Motor neuron (in vitro differentiated cells): Measurements from ENCODE around the gene UBTD1. TPM values are rescaled to one million over a fixed set of nuclear protein-coding genes. Genes with fewer than 3 reads are reported as not detected.
A peak's percentile ranks its signal among the peaks of the same experiment; 100 is the strongest.

Experiments
- ATAC-seq, 8 experiments: fragments of 200-7000 bp; cut with Tn5 transposase; replicated peaks in 6 of 8; 2 replicates each; pipeline ENCODE4 v1.8.0; 2021; ENCODE audit warnings: mild to moderate bottlenecking in 8 of 8, moderate library complexity in 8 of 8
- H3K27ac ChIP-seq, 2 donors: fragments of 250-450 bp; sonication (Bioruptor Pico); 2 replicates each; pipeline ENCODE4 v1.9.0; 2021; ENCODE audit warnings: antibody characterized with exemption in 2 of 2, mild to moderate bottlenecking in 2 of 2, moderate library complexity in 1 of 2
- H3K4me1 ChIP-seq, 2 donors: fragments of 250-450 bp; sonication (Bioruptor Pico); replicated peaks in 1 of 2; 2 replicates each; pipeline ENCODE4 v1.6.1; 2021; ENCODE audit warnings: antibody characterized with exemption in 2 of 2, mild to moderate bottlenecking in 2 of 2, moderate library complexity in 1 of 2
- H3K4me3 ChIP-seq, 5 donors: fragments of 250-450 bp; sonication (Bioruptor Pico); 2 replicates each; pipeline ENCODE4 v1.9.0; 2021; ENCODE audit warnings: antibody characterized with exemption in 5 of 5, mild to moderate bottlenecking in 5 of 5, moderate library complexity in 4 of 5
- WGBS, 10 experiments: fragments of 450-650 bp; shearing (Covaris generic); methylation state at CpG; one replicate each; pipeline ENCODE4 v1.0.0; 2022; 5-methylcytosine and 5-hydroxymethylcytosine counted together
- in situ Hi-C, 9 experiments: fragments of 400-800 bp; cut with MboI; loops; one replicate each; pipeline ENCODE4 v1.15.0; 2021; ENCODE audit warnings: low sequenced_read_pairs in 9 of 9, low pct_unique_long_range_greater_than_20kb in 2 of 9; ENCODE audit not compliant: unreplicated experiment in 9 of 9
- total RNA-seq, 8 experiments: library from RNA; unstranded; fragments of 300-600 nt; gene quantifications; 2 replicates each; pipeline versions ENCODE4 v1.2.3 to v1.2.4, GENCODE V29; 2022

The UBTD1 gene
- total RNA-seq, 8 experiments from 2014 or later = 2.9 to 16.7 (median 6.9) TPM

DNA sequence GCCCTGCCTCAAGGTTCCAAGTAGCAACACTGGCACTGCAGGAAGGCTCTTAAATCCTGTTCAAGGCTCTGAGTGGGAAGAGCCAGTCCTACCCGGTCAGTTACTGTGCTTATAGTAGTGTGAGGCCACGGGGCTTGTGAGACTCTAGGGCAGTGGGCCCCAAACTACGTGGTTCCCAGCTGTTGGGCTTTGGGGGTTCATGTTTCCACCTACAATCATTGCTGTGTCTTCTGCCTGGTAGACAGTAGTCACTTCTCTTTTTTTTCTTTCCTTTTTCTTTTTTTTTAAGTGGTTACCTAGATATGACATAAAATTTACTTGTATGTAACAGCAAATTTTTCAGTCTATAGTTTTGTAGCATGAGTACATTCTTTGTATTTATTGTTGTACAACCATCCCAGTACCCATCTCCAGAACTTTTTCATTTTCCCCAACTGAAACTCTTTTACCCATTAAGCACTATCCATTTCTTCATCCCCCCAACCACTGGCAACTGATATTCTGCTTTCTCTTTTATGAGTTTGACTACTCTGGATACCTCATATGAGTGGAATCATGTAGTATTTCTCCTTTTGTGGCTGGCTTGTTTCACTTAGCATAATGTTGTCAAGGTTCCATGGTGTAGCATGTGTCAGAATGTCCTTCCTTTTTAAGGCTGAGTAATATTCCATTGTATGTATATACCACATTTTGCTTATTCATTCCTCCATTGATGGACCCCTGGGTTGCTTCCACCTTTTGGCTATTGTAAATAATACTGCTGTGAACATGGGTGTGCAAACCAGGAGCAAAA is 7.7 kb downstream of the UBTD1 start:
- no peak overlapping the region for H3K27ac ChIP-seq
- no peak for ATAC-seq

GRCh38 chr10:97508342-97508741 is 9.6 kb downstream of the UBTD1 start:
- 0 to 50% (median 17%) methylated on average over 1 of the region's 1 CpG; no CpG with 5 or more reads in 5 of the 10 experiments for WGBS, 10 experiments
- Histone ChIP-seq H3K4me1 (no peaks in the 10 kb centered on the region), H3K27ac (no peak overlapping the region), H3K4me3 (no peak overlapping the region)
- in situ Hi-C loops = no loop called here
- ATAC-seq = peak in 2 of 8 experiments; percentile 22 to 79

More for the DNA sequence above, 7.7 kb downstream of the UBTD1 start:
- H3K4me1 ChIP-seq = no peaks in the 10 kb centered on the region
- WGBS, 10 experiments = 69 to 100% (median 90%) methylated on average over 1 to 2 of the region's 3 CpGs; no CpG with 5 or more reads in 6 of the 10 experiments
- H3K4me3 ChIP-seq = no peak overlapping the region
- in situ Hi-C loops = no loop called here

DNA sequence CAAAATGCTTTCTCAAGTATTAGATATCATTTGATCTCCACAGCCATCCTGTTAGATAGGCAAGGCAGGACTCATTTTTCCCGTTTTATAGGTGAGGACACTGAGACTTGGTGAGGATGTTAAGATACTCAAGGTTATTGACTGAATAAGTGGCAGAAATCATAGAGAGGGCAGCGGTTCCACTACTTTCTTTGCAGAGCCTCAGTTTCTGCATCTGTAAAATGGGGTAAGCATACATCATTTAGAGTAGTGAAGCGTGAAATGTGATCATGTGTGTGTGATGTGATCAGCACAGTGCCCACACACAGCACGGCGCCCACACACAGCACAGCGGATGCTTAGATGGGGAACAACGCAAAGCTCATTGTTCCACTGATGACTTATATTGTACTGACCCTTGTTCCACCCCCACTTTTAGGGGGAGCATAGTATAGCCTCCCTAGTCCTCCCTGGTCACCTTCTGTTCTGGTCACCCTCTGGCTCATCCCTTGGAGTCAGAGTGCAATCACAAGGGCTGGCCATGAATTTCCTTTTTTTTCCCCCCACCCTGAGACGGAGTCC is 10.5 kb downstream of the UBTD1 start:
- 80 to 100% (median 88%) methylated on average over 1 to 7 of the region's 8 CpGs for WGBS, 10 experiments
- in situ Hi-C loops = no loop called here
- no peak for ATAC-seq
- Histone ChIP-seq H3K4me3 (no peak overlapping the region), H3K27ac (no peak overlapping the region), H3K4me1 (peaks cover 0 to under 1% of the 10 kb centered on the region in 2 donors)

DNA sequence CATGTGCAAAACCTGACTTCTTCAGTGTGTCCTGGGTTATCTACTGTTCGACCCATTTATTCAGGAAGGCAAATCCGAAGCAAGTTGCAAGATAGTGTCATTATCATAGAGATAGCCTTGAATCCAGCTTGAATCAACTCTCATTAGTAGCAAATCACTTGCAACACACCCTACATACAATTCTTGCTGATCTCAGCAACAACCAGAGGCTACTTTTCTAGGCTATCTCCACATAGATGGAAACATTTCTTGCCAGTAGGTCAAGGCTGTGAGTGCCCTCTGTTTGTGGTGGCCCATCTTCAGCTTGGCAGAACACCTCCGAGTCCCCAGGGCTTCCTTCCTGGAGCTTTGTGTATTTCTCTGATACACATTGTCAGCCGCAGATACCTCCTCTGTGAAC is 12.0 kb downstream of the UBTD1 start:
- H3K4me1 ChIP-seq = peaks cover 13 to 15% of the 10 kb centered on the region in 2 donors
- no peak overlapping the region for H3K4me3 ChIP-seq
- ATAC-seq = no peak
- 75 to 100% (median 90%) methylated on average over 1 to 3 of the region's 4 CpGs; no CpG with 5 or more reads in 3 of the 10 experiments for WGBS, 10 experiments
- in situ Hi-C loops = no loop called here
- H3K27ac ChIP-seq = no peak overlapping the region

DNA sequence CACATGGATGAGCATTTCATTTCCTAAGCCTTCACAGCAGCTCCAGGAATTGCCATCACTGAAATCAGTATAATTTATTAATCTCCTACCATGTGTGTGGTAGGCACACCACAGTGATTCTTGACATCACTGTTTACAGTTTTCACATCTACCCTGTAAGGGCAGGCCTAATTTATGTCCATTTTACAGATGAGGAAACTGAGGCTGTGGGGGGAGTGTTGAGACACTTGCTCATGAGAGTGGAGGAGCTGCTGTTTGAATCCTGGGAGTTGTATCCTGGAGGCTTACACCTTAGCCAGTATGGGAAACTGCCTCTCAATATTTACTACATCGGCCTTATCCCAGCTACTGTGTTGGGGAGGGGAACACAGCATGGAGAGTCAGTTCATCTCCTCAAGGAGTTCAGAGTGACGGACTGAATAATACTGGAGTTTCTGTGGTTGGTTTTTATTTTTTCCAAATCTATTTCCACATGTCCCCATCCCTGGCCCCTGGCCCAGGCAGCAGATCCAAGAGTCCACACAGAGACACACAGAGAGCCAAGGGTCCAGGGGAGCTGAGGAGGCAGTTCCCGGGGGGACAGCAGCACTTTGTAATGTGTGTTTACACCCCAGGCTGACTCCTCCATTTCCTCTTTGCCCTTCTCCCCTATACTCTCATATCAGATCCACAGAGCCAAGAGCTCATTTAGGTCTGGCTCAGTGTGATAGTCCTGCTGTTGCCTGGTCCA is 13.2 kb downstream of the UBTD1 start:
- Histone ChIP-seq H3K4me3 (no peak overlapping the region), H3K4me1 (peaks cover 13 to 18% of the 10 kb centered on the region in 2 donors), H3K27ac (no peak overlapping the region)
- ATAC-seq = no peak
- in situ Hi-C loops = no loop called here
- 29 to 100% (median 83%) methylated on average over 1 to 3 of the region's 3 CpGs; no CpG with 5 or more reads in 3 of the 10 experiments for WGBS, 10 experiments

DNA sequence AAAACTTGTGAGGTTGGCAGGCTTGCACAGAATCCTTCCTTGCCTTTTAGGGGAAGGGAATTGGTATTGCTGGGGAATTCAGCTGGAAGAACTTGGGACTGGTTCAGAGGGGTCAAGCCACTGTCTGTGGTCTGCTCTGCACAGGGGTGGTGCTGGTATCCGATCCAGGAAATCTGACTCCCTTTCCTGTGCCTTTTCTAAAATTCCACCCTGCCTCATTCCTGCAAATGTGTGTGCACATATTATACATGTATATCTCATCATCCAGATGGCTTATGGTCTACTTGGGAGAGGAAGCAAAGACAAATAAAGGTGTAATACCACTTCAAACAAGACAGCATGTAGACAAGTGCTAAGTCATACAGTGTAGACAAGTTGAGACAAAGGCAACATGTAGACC is 14.3 kb downstream of the UBTD1 start:
- in situ Hi-C loops = no loop called here
- Histone ChIP-seq H3K27ac (no peak overlapping the region), H3K4me1 (peaks cover 13 to 18% of the 10 kb centered on the region in 2 donors), H3K4me3 (no peak overlapping the region)
- 0 to 100% (median 46%) methylated on average over 1 of the region's 1 CpG; no CpG with 5 or more reads in 6 of the 10 experiments for WGBS, 10 experiments
- ATAC-seq = peak in 3 of 8 experiments; percentile 79 to 88 (median 82)

GRCh38 chr10:97514344-97514743 is 15.6 kb downstream of the UBTD1 start:
- peaks cover 16 to 31% of the 10 kb centered on the region in 2 donors for H3K4me1 ChIP-seq
- ATAC-seq = peak in 5 of 8 experiments; percentile 44 to 80 (median 57)

DNA sequence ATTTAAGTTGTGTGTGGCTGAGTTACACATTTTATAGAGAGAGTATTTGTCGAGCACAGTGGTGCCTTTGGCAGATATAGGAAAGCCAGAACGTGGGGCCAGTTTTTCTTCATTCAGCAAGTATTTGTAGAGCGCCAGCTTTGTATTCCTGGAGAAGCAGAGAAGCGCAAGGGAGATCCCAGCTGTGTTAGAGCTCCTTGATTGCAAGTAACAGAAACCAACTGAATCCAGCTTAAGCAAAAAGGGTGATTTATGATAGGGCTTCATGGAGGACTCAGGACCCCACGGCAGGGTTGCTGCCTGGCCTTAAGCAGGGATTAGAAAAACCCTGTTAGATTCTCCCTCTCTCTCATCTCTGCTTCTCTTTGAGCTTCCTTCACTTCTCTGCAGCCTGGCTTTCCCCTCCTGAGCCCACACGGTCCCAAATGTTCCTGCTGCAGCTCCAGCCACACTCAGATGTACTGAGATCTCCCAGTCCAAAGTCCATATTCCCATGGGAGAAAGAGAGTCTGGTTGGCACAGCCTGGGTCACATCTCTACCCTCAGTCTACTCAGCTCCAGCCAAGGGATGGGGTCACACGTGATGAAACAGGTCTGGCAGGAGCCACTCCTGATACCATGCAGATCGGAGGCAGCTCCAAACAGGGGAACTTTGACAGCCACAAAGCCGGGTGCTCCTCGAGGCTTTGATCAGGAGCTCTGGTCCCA is 16.7 kb downstream of the UBTD1 start:
- in situ Hi-C loops = no loop called here
- Histone ChIP-seq H3K4me3 (no peak overlapping the region), H3K27ac (peak overlapping the region; percentile 5 to 60), H3K4me1 (peaks cover 20 to 36% of the 10 kb centered on the region in 2 donors)
- peak in 5 of 8 experiments; percentile 67 to 85 (median 79) for ATAC-seq
- 0 to 87% (median 56%) methylated on average over 1 to 8 of the region's 10 CpGs; no CpG with 5 or more reads in 2 of the 10 experiments for WGBS, 10 experiments

More at GRCh38 chr10:97514344-97514743, 15.6 kb downstream of the UBTD1 start:
- in situ Hi-C loops = no loop called here
- Histone ChIP-seq H3K27ac (peak overlapping the region in 1 of 2 donors; percentile 60), H3K4me3 (no peak overlapping the region)
- WGBS, 10 experiments = 50 to 90% (median 87%) methylated on average over 2 to 7 of the region's 10 CpGs; no CpG with 5 or more reads in 5 of the 10 experiments

GRCh38 chr10:97517096-97517750 is 18.5 kb downstream of the UBTD1 start:
- in situ Hi-C loops = no loop called here
- H3K4me3 ChIP-seq = no peak overlapping the region
- no peak overlapping the region for H3K27ac ChIP-seq
- WGBS, 10 experiments = 70 to 93% (median 87%) methylated on average over 2 to 9 of the region's 15 CpGs; no CpG with 5 or more reads in 7 of the 10 experiments
- H3K4me1 ChIP-seq = peaks cover 20 to 36% of the 10 kb centered on the region in 2 donors
- ATAC-seq = no peak

- Histone ChIP-seq H3K27ac (no peak overlapping the region), H3K4me1 (peaks cover 20 to 36% of the 10 kb centered on the region in 2 donors), H3K4me3 (no peak overlapping the region)
- no peak for ATAC-seq
- in situ Hi-C loops = no loop called here
- 60 to 100% (median 93%) methylated on average over 1 to 4 of the region's 6 CpGs; no CpG with 5 or more reads in 6 of the 10 experiments for WGBS, 10 experiments
Observed at GRCh38 chr10:97517778-97518300, 19.1 kb downstream of the UBTD1 start.

DNA sequence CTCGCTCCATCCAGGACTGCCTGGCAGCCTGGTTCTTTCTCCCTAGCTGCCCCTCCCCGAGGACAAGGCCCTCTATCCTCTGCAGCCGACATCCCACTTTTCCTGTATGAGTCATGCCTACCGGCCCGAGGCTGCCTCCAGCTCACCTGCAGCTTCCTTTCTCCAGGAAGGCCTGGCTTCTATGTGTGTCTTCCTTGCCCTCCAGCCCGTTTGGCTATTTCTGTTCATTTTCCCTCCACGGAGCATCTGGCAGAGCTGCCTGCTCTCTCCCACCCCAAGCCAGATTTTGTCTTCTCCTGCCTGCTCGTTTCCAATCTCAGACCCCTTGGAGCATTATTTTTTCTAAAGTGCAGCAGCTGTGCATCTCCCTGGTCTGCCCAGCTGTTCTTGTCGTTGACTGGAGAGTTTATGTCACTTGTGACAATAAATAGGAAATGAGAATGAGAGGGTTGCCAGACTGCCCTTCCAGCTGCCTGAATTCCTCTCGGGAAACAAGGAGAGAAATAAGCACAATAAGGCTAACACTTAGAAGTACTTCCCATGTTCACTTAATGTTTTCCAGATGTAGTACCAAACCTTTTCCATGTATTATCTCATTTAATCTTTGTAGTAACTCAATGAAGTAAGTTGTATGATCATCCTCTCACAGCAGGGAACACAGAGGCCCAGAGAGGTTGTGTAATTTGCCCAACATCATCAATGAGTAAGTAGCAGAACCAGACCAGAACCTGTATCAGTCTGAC is 19.7 kb downstream of the UBTD1 start:
- in situ Hi-C loops = no loop called here
- H3K4me1 ChIP-seq = peaks cover 20 to 36% of the 10 kb centered on the region in 2 donors
- H3K27ac ChIP-seq = peak overlapping the region in 1 of 2 donors; percentile 31
- no peak overlapping the region for H3K4me3 ChIP-seq
- ATAC-seq = peak in 6 of 8 experiments; percentile 22 to 57 (median 42)
- WGBS, 10 experiments = 0 to 62% (median 31%) methylated on average over 1 to 9 of the region's 10 CpGs; no CpG with 5 or more reads in 2 of the 10 experiments
